Measurements from ENCODE around the gene IRX4. TPM values are rescaled to one million over a fixed set of nuclear protein-coding genes. Genes with fewer than 3 reads are reported as not detected.

Gene IRX4
- total RNA-seq, 1 donor from 2014 or later: 0.92 TPM

GRCh38 chr5:1857256-1857600, 25.5 kb downstream of the IRX4 start:
- Histone ChIP-seq H3K27me3 (ENCODE audit: control insufficient read depth, insufficient read depth, low read length) (peaks cover 17% of the 10 kb centered on the region), H3K4me3 (ENCODE audit: low read depth, low read length) (no peak overlapping the region), H3K36me3 (ENCODE audit: control insufficient read depth, insufficient read depth, low read length) (no peaks in the 10 kb centered on the region)
- DNase-seq (ENCODE audit: low read depth): no peak
- no peak for TF ChIP-seq CTCF (IDR thresholded peaks at IDR 0.05; ENCODE audit: insufficient read depth, low read length, poor library complexity, severe bottlenecking)

GRCh38 chr5:1856596-1857255, 26.0 kb downstream of the IRX4 start:
- no peak for DNase-seq (ENCODE audit: low read depth)
- no peak overlapping the region for H3K4me3 ChIP-seq (ENCODE audit: low read depth, low read length)

GRCh38 chr5:1855596-1855995, 27.1 kb downstream of the IRX4 start:
- H3K27me3 ChIP-seq (ENCODE audit: control insufficient read depth, insufficient read depth, low read length): peaks cover 33% of the 10 kb centered on the region
- H3K4me3 ChIP-seq (ENCODE audit: low read depth, low read length): no peak overlapping the region
- no peak for DNase-seq (ENCODE audit: low read depth)
- no peak for TF ChIP-seq CTCF (IDR thresholded peaks at IDR 0.05; ENCODE audit: insufficient read depth, low read length, poor library complexity, severe bottlenecking)
- no peaks in the 10 kb centered on the region for H3K36me3 ChIP-seq (ENCODE audit: control insufficient read depth, insufficient read depth, low read length)

More at GRCh38 chr5:1856596-1857255, 26.0 kb downstream of the IRX4 start:
- Histone ChIP-seq H3K27me3 (ENCODE audit: control insufficient read depth, insufficient read depth, low read length) (peaks cover 21% of the 10 kb centered on the region), H3K36me3 (ENCODE audit: control insufficient read depth, insufficient read depth, low read length) (no peaks in the 10 kb centered on the region)
- no peak for TF ChIP-seq CTCF (IDR thresholded peaks at IDR 0.05; ENCODE audit: insufficient read depth, low read length, poor library complexity, severe bottlenecking)

- TF ChIP-seq CTCF (IDR thresholded peaks at IDR 0.05; ENCODE audit: insufficient read depth, low read length, poor library complexity, severe bottlenecking): no peak
- no peak overlapping the region for H3K4me3 ChIP-seq (ENCODE audit: low read depth, low read length)
- H3K27me3 ChIP-seq (ENCODE audit: control insufficient read depth, insufficient read depth, low read length): peaks cover 38% of the 10 kb centered on the region
- no peaks in the 10 kb centered on the region for H3K36me3 ChIP-seq (ENCODE audit: control insufficient read depth, insufficient read depth, low read length)
- no peak for DNase-seq (ENCODE audit: low read depth)
These were observed 27.6 kb downstream of the IRX4 start for GRCh38 chr5:1855075-1855474.

- H3K36me3 ChIP-seq (ENCODE audit: control insufficient read depth, insufficient read depth, low read length): no peaks in the 10 kb centered on the region
- H3K27me3 ChIP-seq (ENCODE audit: control insufficient read depth, insufficient read depth, low read length): peaks cover 50% of the 10 kb centered on the region
- no peak overlapping the region for H3K4me3 ChIP-seq (ENCODE audit: low read depth, low read length)
- DNase-seq (ENCODE audit: low read depth): no peak
- TF ChIP-seq CTCF (IDR thresholded peaks at IDR 0.05; ENCODE audit: insufficient read depth, low read length, poor library complexity, severe bottlenecking): no peak
These were observed 29.2 kb downstream of the IRX4 start for GRCh38 chr5:1853531-1853930.

GRCh38 chr5:1852324-1852947, 30.3 kb downstream of the IRX4 start:
- H3K36me3 ChIP-seq (ENCODE audit: control insufficient read depth, insufficient read depth, low read length): no peaks in the 10 kb centered on the region
- TF ChIP-seq CTCF (IDR thresholded peaks at IDR 0.05; ENCODE audit: insufficient read depth, low read length, poor library complexity, severe bottlenecking): no peak
- no peak overlapping the region for H3K4me3 ChIP-seq (ENCODE audit: low read depth, low read length)
- no peak for DNase-seq (ENCODE audit: low read depth)
- H3K27me3 ChIP-seq (ENCODE audit: control insufficient read depth, insufficient read depth, low read length): peaks cover 53% of the 10 kb centered on the region
